Testis (tissue), 3 donors: ENCODE measurements around the gene PSMD1. TPM values are rescaled to one million over a fixed set of nuclear protein-coding genes. Genes with fewer than 3 reads are reported as not detected.

Experiments
- DNase-seq: peaks from one replicate; pipeline ENCODE4 v3.0.0-alpha.2; 2019
- H3K27ac ChIP-seq, 2 donors: fragments of 200-600 bp; sonication (generic); one replicate each; pipeline ENCODE4 v1.5.1; 2019
- H3K27me3 ChIP-seq: fragments of 200-600 bp; sonication (generic); one replicate; pipeline ENCODE4 v1.5.1; 2019
- H3K36me3 ChIP-seq: fragments of 200-600 bp; sonication (generic); one replicate; pipeline ENCODE4 v1.5.1; 2017; ENCODE audit warnings: low read depth; ENCODE audit errors: missing control alignments
- H3K4me1 ChIP-seq: fragments of 200-600 bp; sonication (generic); one replicate; pipeline ENCODE4 v1.5.1; 2019
- H3K4me3 ChIP-seq, 2 donors: fragments of 200-600 bp; sonication (generic); one replicate each; pipeline ENCODE4 v1.5.1; 2017 to 2019
- H3K9me3 ChIP-seq: fragments of 200-600 bp; sonication (generic); one replicate; pipeline ENCODE4 v1.5.1; 2017
- CTCF ChIP-seq, 3 experiments: fragments of 450-650 bp in 2 of 3; fragments of 200-600 bp in 1 of 3; sonication (generic) in 1 of 3; IDR thresholded peaks; one replicate each; pipeline ENCODE4 v1.5.1; 2016 to 2019; ENCODE audit warnings: antibody characterized with exemption in 3 of 3, mild to moderate bottlenecking in 2 of 3, moderate library complexity in 1 of 3
- POLR2A ChIP-seq: fragments of 450-650 bp; IDR thresholded peaks from one replicate; pipeline ENCODE4 v1.6.1; 2017; ENCODE audit warnings: antibody characterized with exemption, mild to moderate bottlenecking, moderate library complexity
- WGBS, 2 donors: methylation state at CpG; one replicate each; pipeline ENCODE4 v1.1.5; 2018; 5-methylcytosine and 5-hydroxymethylcytosine counted together
- intact Hi-C: fragments of 100-400 bp; cut with DNase I; formaldehyde crosslinking; loops from one replicate; pipeline ENCODE4 v1.15.1; 2023; ENCODE audit warnings: low total_unique reads
- polyA plus RNA-seq: library from polyadenylated mRNA; stranded (reverse); fragments of 350-450 nt; fragmentation: Illumina TruSeq; extraction: RNeasy Lipid Tissue Mini Kit (QIAGEN cat#74804); gene quantifications from one replicate; pipeline ENCODE4 v1.2.3, GENCODE V29; 2014; ENCODE audit warnings: low read depth, low replicate concordance; ENCODE audit not compliant: insufficient read depth
- total RNA-seq, 2 donors: library from RNA; depleted of rRNA; stranded (reverse); fragments of >200 nt; gene quantifications; one replicate each; pipeline ENCODE4 v1.2.3, GENCODE V29; 2016

PSMD1 gene
- total and polyA plus RNA-seq, 3 donors from 2014 or later: 60.8 to 69.6 (median 66.8) TPM

GRCh38 chr2:231211486-231211885, 154.8 kb downstream of the PSMD1 start:
- no peak overlapping the region for H3K27ac ChIP-seq
- intact Hi-C loops: no loop called here
- TF ChIP-seq CTCF (IDR thresholded peaks at IDR 0.05) (no peak), POLR2A (no peak)
- 67 to 68% methylated on average over 2 of the region's 2 CpGs for WGBS, 2 donors
- H3K27me3 ChIP-seq: no peaks in the 10 kb centered on the region
- H3K9me3 ChIP-seq: no peaks in the 10 kb centered on the region
- H3K36me3 ChIP-seq: no peaks in the 10 kb centered on the region
- no peaks in the 10 kb centered on the region for H3K4me1 ChIP-seq
- no peak for DNase-seq
- no peak overlapping the region for H3K4me3 ChIP-seq

DNA sequence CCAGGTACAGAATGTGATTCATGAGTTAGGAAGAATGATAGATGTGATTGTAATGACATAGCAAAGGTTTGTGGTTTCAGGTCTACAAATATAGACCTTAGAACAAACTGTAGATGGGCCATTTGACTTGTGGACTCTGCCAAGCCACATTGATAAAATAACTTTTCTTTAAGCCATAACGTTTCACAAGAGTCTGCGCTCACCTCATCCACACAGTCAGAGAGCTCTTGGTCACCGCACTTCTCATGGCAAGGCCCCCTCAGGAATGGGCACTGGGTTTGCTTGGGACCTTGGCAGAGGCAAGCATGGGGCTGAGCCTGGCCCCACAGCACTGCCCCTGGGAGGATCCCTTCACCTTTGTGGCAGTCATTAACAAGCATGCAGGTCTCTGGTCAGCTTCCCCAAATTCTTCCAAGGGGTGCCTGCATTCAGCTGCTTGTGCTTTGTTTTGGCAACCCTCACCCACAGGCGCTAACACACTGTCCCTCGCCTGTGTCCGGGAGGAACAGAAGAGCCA, 155.7 kb downstream of the PSMD1 start:
- Histone ChIP-seq H3K36me3 (peaks cover 7% of the 10 kb centered on the region), H3K27ac (no peak overlapping the region), H3K4me1 (no peaks in the 10 kb centered on the region), H3K9me3 (no peaks in the 10 kb centered on the region), H3K27me3 (no peaks in the 10 kb centered on the region), H3K4me3 (no peak overlapping the region)
- no peak for DNase-seq
- WGBS, 2 donors: 88 to 94% methylated on average over 6 of the region's 6 CpGs
- intact Hi-C loops: no loop called here
- TF ChIP-seq POLR2A (no peak), CTCF (IDR thresholded peaks at IDR 0.05) (no peak)

GRCh38 chr2:231213931-231214642, 157.4 kb downstream of the PSMD1 start:
- 95 to 96% methylated on average over 6 of the region's 6 CpGs for WGBS, 2 donors

DNA sequence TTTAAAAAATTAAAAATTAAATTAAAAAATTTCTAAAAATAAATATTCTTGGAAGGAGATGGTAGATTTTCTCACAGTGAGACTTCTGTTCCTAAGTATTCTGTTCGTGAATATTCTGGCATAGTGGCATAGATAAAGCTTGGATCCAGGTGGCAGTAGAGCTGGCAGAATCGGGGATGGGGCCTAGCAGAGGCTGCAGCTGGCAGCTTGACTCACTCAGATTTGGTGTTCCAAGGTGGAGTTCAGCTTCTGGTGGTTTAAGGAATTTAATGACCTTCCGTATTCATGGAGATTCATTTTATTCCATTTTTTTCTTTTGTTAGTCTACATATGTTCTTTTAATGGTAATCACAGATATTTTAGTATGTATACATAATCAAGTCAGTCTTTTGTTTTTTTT, 161.7 kb downstream of the PSMD1 start:
- Histone ChIP-seq H3K36me3 (peaks cover 7% of the 10 kb centered on the region), H3K4me1 (no peaks in the 10 kb centered on the region)
- no peak for DNase-seq

More at GRCh38 chr2:231213931-231214642, 157.4 kb downstream of the PSMD1 start:
- no peak for DNase-seq
- intact Hi-C loops: no loop called here
- H3K36me3 ChIP-seq: peaks cover 7% of the 10 kb centered on the region
- TF ChIP-seq CTCF (IDR thresholded peaks at IDR 0.05): no peak
- TF ChIP-seq POLR2A: no peak
- no peaks in the 10 kb centered on the region for H3K9me3 ChIP-seq
- no peaks in the 10 kb centered on the region for H3K27me3 ChIP-seq
- H3K4me1 ChIP-seq: no peaks in the 10 kb centered on the region
- H3K4me3 ChIP-seq: no peak overlapping the region
- H3K27ac ChIP-seq: no peak overlapping the region

More for the DNA sequence above, 161.7 kb downstream of the PSMD1 start:
- WGBS, 2 donors: 87 to 88% methylated on average over 3 of the region's 3 CpGs
- Histone ChIP-seq H3K4me3 (no peak overlapping the region), H3K27me3 (no peaks in the 10 kb centered on the region), H3K27ac (no peak overlapping the region), H3K9me3 (no peaks in the 10 kb centered on the region)
- TF ChIP-seq POLR2A (no peak), CTCF (IDR thresholded peaks at IDR 0.05) (no peak)
- intact Hi-C loops: no loop called here
